AG08396 (cell line): Measurements from ENCODE around the gene LARP6.
"Not testable (repeated sequence)": the region's sequence is repeated elsewhere in the genome, so short reads cannot be mapped to it uniquely, and the experiment has no call there.

Experiments
- DNase-seq: peaks from one replicate; pipeline ENCODE4 v3.0.0; 2012; ENCODE audit warnings: low spot score, mixed read lengths

The LARP6 gene

GRCh38 chr15:70853973-70854665 lies at the start of gene LARP6:
Gene LARP6, minus strand, starts transcription at chr15:70854157. Its CDS starts 69 bp downstream, at chr15:70854088.
- DNase-seq: peak; percentile 76

DNA sequence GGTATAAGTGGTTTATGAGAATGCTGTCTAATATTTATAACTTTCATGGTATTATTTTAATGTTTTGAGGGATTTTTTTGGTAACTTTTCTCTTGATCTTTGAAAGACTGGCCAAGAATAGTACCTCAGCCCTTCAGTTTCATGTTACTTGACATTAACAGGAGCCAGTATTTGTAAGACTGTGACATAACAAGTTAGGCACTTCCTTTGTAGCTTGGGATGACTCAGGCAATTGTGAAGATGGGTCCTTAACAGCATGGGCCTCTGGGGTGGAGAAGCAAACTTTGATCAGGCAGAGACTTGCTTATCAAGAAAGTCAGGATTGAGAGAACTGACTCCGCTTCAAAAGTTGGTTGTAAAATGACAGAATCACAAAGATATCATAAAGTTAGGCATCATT lies 48.1 kb upstream of the LARP6 start:
- peak; percentile 51 for DNase-seq

GRCh38 chr15:70892912-70893560 lies 39.1 kb upstream of the LARP6 start:
- peak; percentile 55 for DNase-seq

DNA sequence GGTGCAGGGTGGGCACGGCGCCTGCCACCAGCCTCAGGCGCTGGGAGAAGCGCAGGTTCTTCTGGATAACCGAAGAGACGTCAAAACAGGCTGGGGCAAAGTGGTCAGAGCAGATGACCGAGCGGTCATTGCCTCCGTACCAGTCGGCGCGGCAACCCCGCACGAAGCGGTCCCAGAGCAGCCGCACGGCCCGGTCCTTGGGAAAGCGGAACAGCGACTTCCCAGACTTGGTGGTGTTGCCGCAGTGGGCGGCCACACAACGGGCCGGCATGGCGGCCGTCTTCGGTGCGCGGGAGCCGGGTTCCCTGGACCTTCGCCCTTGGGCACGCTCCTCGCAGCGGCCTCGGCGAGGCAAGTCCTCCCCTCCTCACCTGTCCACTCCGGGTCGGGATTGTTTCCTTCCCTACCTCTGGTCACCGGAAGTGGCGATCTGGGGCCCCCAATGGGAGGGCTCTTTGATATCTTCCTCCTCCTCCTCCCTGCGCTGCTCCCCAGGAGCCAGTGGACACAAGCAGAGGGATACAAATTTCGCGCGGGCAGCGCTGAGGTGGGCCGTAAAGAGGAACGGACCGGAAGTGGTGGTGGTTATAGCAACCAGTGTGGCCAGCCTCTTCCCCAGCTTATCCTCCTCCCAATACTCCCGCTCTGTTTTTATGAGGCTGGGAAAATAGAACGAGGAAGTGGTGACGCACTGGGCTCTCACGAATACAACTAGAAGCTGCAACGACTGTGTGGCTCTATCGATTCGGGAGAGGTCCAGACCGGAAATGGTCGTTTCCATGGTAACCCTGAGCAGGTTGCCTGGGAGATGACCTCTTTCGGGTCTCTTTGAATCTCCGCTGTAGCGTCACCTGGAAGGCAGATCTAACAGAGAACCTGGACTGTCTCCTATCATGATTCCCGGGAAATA lies 38.3 kb upstream of the LARP6 start, which contains the start of the genes LRRC49 and THAP10:
LRRC49 (plus strand) TSS at position 825 of the 910 bp plus-strand sequence; CDS start at position 894, 69 bp downstream.
THAP10 (minus strand) TSS at position 432 of the 910 bp plus-strand sequence; CDS start at position 271, 161 bp downstream.
- DNase-seq: peak; percentile 90

DNA sequence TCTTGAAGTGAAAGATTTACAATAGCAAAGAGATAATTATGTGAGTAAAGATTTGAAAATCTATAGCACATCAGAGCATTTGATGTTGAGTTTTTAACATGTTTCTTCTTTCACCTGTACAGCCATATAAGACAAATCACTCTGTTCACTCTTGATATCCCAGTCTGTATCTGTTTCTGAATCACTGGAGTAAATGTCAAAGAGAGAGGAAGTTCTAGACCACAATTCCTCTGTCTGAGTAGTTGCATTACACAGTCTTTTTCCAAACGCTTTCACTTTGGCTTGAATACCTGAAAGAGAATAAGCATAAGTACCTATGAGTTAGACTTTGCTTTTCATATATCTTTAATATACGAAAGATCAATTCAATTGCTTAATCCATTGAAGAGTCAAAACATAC lies 28.4 kb upstream of the LARP6 start:
- no peak for DNase-seq

DNA sequence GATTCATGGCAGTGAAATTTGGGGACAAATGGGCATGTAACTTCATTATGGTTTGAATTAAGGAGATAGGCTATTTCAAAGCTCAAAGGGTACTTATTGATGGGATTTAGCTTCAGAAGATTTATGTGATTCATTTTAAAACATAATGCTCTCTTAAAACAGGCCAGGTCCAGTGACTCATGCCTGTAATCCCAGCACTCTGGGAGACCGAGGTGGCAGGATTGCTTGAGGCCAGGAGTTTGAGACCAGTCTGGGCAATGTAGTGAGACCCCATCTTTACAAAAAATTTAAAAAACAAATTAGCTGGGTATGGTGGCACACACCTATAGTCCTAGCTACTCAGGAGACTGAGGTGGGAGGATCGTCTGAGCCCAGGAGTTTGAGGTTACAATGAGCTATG lies 26.8 kb upstream of the LARP6 start:
- DNase-seq: no peak

DNA sequence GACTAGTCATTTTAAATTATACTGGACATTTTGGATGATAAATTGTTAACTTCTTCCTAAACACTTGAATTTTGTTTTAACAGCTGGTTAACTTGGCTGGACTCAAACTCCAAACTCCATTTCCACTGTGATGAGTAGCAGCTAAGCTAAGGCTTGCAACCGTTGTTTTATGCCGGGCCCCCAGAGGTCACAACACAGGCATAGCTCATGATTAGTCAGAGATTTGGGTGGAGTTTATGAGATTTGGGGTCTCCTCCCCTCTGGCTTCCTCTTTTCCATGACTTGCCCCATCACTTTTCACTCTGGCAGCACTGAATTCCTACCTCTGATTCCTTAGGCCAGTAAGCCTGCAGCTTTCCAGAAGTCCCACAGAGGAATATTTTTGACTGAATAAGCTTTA lies 25.4 kb upstream of the LARP6 start:
- peak; percentile 70 for DNase-seq

DNA sequence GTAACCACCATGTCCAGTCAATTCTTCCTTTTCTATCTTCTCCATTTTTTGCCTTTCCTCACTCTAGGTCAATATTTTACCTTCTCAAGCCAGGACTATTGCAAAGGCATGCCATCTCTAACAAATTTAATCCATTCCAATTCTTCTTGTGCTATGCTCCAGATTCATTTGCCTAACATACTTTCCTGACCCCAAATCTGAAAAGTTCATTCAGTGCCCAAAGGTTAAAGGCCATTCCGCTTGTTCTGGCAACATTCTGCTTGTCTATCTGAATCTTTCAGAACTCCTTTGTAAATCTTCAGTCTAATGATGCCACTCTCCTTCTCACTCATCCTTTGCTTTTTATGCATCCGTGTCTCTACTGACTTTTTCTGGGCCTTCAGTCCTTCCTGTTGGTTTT lies 22.7 kb upstream of the LARP6 start:
- no peak for DNase-seq

- no peak for DNase-seq
Measured at GRCh38 chr15:70876011-70876410, 22.1 kb upstream of the LARP6 start.

- DNase-seq: peak; percentile 62
Measured at GRCh38 chr15:70875001-70875782, 21.2 kb upstream of the LARP6 start.

GRCh38 chr15:70873232-70874054 lies 19.5 kb upstream of the LARP6 start:
- no peak for DNase-seq

DNA sequence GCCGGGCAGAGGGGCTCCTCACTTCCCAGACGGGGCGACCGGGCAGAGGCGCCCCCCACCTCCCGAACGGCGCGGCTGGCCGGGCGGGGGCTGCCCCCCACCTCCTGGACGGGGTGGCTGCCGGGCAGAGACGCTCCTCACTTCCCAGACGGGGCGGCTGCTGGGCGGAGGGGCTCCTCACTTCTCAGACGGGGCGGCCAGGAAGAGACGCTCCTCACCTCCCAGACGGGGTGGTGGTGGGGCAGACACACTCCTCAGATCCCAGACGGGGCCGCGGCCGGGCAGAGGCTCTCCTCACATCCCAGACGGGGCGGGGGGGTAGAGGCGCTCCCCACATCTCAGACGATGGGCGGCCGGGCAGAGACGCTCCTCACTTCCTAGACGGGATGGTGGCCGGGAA lies 17.5 kb upstream of the LARP6 start:
- DNase-seq: not testable (repeated sequence)

DNA sequence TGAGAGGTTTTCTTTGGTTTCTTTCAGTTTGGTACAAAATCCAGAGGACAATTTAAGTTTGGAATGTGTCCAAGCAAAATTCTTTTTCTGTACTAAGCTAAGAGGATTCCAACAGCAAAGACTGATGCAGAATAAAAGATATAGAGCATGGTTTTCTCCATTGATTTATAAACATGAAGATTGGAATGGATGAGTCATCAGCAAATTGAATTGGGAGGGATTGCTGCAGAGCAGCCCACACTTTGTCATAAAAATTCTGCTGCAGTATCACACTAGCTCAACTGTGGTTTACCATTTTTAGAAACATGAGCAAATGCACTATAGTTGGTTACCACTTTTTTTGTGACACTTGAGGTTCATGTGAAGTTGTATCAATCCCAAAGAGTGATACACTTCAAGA lies 16.1 kb upstream of the LARP6 start:
- peak; percentile 66 for DNase-seq

- DNase-seq: no peak
Measured at GRCh38 chr15:70869346-70869745, 15.4 kb upstream of the LARP6 start.

- peak; percentile 27 for DNase-seq
Measured at GRCh38 chr15:70867911-70868467, 14.0 kb upstream of the LARP6 start.

DNA sequence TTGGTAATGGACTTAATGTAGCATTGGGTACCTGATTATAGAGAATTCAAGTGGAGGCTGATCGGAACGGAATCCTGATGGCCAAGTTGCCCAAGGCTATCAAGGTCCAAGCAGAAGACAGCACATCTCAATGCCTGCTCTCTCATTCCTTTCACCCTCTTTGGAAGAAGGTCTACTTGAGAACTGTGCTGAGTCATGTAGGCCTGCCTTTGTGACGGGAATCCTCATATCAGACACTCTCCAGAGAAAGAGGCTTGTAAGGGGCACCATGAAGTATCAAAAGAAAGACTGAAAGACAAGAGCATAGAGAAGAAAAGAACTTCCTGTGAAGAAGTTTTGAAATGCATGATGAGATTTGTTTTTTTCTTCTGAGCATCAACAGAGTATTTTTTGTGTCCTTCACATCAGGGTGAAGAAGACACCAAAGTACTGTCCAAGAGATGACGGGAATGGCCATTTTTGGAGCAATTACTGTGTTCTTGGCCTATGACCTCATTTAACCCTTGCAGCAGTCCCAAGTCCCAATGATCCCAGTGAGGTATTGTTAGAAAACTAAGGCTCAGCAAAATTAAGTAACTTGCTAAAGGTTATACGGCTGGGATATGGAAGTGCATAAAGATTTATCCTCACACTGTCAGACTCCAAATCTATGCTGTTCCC lies 13.2 kb upstream of the LARP6 start:
- DNase-seq: no peak

DNA sequence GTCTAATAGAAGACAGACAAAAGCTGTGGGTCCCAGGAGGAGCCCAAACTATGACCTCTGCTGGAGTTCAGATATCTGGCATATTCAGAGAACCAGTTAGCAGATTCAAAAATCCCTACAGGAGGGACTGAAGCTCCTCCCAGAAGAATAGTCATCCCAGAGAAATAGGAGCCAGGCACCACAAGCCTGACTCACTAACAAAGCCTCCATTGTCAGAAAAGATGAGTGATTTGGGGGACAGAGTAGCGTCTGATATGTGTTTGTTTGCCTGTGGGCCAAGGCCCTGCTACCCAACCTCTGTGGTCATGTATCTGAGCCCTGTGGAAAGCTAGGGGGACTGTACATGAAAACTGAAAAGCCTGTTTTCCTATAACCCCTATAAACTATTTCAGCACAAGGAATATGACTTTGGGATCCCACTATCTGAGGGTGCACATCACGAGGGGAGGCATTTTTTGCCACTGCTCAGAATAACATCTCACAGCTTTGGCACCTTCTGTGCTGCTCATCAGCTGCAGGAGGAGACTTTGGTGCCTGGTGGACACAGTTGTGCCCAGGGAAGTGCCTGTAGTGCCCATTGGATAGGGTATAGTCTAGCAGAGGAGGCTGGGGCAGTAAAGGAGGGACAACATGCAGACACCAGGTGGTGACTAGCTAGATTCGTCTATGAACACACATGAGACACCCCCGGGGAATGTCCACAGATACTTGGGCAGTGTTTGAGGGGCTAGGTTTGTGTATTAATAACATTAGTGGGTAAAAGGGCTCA lies 9.7 kb upstream of the LARP6 start:
- peak; percentile 80 for DNase-seq

DNA sequence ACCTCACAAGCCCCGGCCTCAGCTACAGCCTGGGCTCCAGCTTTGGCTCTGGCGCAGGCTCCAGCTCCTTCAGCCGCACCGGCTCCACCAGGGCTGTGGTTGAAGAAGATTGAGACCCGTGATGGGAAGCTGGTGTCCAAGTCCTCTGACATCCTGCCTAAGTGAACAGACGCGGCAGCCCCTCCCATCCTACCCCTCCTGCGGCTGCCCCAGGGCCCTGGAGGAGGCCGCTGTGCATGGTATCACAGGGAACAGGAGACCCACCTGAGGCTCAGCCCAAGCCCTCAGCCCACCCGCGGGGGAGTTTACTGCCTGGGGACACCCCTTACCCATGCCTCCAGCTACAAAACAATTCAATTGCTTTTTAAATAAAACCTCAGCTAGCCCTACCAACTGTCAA lies 6.0 kb upstream of the LARP6 start:
- DNase-seq: no peak

DNA sequence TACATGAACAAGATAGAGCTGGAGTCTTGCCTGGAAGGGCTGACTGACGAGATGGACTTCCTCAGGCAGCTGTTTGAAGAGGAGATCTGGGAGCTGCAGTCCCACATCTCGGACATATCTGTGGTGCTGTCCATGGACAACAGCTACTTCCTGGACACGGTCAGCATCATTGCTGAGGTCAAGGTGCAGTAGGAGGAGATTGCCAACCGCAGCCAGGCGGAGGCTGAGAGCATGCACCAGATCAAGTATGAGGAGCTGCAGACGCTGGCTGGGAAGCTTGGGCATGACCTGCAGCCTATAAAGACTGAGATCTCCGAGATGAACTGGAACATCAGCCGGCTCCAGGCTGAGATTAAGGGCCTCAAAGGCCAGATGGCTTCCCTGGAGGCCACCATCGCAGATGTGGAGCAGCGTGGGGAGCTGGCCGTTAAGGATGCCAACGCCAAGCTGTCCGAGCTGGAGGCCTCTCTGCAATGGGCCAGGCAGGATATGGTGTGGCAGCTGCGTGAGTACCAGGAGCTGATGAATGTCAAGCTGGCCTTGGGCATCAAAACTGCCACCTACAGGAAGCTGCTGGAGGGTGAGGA lies 5.5 kb upstream of the LARP6 start:
- DNase-seq: no peak
